Common myeloid progenitor, CD34-positive (primary cell): ENCODE data around the gene NNMT.

Experiments
- CTCF ChIA-PET: fragments of 350-600 bp; sonication (Branson Sonifier 250); formaldehyde crosslinking; loops from one replicate; lab custom pipeline; 2021; ENCODE audit warnings: antibody characterized with exemption; lab: Charles Lee
- POLR2A ChIA-PET: fragments of 350-600 bp; sonication (Branson Sonifier 250); formaldehyde crosslinking; loops from one replicate; lab custom pipeline; 2021; ENCODE audit warnings: antibody characterized with exemption; lab: Charles Lee
- DNase-seq, 3 donors: peaks; one replicate each; pipeline versions ENCODE4 v3.0.0 to v3.0.0-alpha.2; 2013
- H3K27ac ChIP-seq, 2 experiments: 1 replicate in 1 of 2; 2 replicates in 1 of 2; pipeline ENCODE4 v1.7.0; 2013; ENCODE audit warnings: inconsistent platforms in 2 of 2, low read length in 2 of 2, mild to moderate bottlenecking in 2 of 2, low read depth in 1 of 2, moderate library complexity in 1 of 2; ENCODE audit not compliant: severe bottlenecking in 2 of 2, insufficient read depth in 1 of 2, poor library complexity in 1 of 2
- H3K27me3 ChIP-seq, 5 experiments: replicated peaks in 2 of 5; 1 replicate in 3 of 5; 2 replicates in 2 of 5; pipeline versions ENCODE4 v1.6.1 to v1.7.0; 2013; ENCODE audit warnings: low read length in 4 of 5, mild to moderate bottlenecking in 2 of 5, moderate library complexity in 2 of 5, inconsistent platforms in 1 of 5; ENCODE audit not compliant: insufficient read depth in 5 of 5, control insufficient read depth in 4 of 5
- H3K36me3 ChIP-seq, 4 experiments: 1 replicate in 2 of 4; 2 replicates in 2 of 4; pipeline versions ENCODE4 v1.6.1 to v1.7.0; 2013; ENCODE audit warnings: low read length in 3 of 4, control low read depth in 1 of 4, mild to moderate bottlenecking in 1 of 4; ENCODE audit not compliant: control insufficient read depth in 4 of 4, insufficient read depth in 4 of 4
- H3K4me1 ChIP-seq, 4 experiments: 1 replicate in 3 of 4; 2 replicates in 1 of 4; pipeline versions ENCODE4 v1.6.1 to v1.7.1; 2013; ENCODE audit warnings: low read length in 3 of 4, mild to moderate bottlenecking in 3 of 4, control low read depth in 1 of 4, inconsistent platforms in 1 of 4, moderate library complexity in 1 of 4; ENCODE audit not compliant: control insufficient read depth in 4 of 4, insufficient read depth in 4 of 4; ENCODE audit errors: control extremely low read depth in 1 of 4
- H3K4me3 ChIP-seq, 7 experiments: 1 replicate in 4 of 7; 2 replicates in 3 of 7; pipeline versions ENCODE4 v1.5.1 to v1.7.0; 2013; ENCODE audit warnings: mild to moderate bottlenecking in 7 of 7, low read length in 6 of 7, moderate library complexity in 6 of 7, inconsistent platforms in 2 of 7, low read depth in 2 of 7, control low read depth in 1 of 7; ENCODE audit not compliant: insufficient read depth in 4 of 7, control insufficient read depth in 1 of 7; ENCODE audit errors: extremely low read depth in 1 of 7
- H3K9me3 ChIP-seq, 5 experiments: 1 replicate in 4 of 5; 2 replicates in 1 of 5; pipeline versions ENCODE4 v1.6.1 to v1.7.1; 2013; ENCODE audit warnings: low read length in 4 of 5, mild to moderate bottlenecking in 2 of 5, inconsistent platforms in 1 of 5, low read depth in 1 of 5, moderate library complexity in 1 of 5; ENCODE audit not compliant: control insufficient read depth in 4 of 5, insufficient read depth in 2 of 5; ENCODE audit errors: control extremely low read depth in 1 of 5
- WGBS: methylation state at CpG from one replicate; pipeline ENCODE4 v1.1.5; 2013; ENCODE audit not compliant: insufficient coverage; 5-methylcytosine and 5-hydroxymethylcytosine counted together

NNMT gene

GRCh38 chr11:114262681-114263512 is 33.3 kb upstream of the NNMT start:
- POLR2A ChIA-PET = interaction anchor here (1.2 kb wide), 1 partner anchor 368 kb away, joined by 3 read pairs; no protein-coding TSS in a partner anchor
- CTCF ChIA-PET = interaction anchor here (0.9 to 11.8 kb wide), 33 partner anchors 12 to 973 kb away, joined by 3 to 327 read pairs (median 8); partner anchors contain the start of genes HTR3B and ZBTB16
- WGBS = 39% methylated on average over 6 of the region's 9 CpGs
- peaks cover 0 to 23% (median 22%) of the 10 kb centered on the region in 4 experiments for H3K4me1 ChIP-seq
- H3K36me3 ChIP-seq = no peaks in the 10 kb centered on the region
- H3K27ac ChIP-seq = no peak overlapping the region
- no peak overlapping the region for H3K4me3 ChIP-seq
- no peaks in the 10 kb centered on the region for H3K9me3 ChIP-seq
- peak; percentile 53 to 80 (median 78) for DNase-seq
- peaks cover 0 to 11% (median 11%) of the 10 kb centered on the region in 5 experiments for H3K27me3 ChIP-seq

GRCh38 chr11:114263513-114264170 is 32.6 kb upstream of the NNMT start:
- Histone ChIP-seq H3K27me3 (peaks cover 0 to 11% (median 11%) of the 10 kb centered on the region in 5 experiments), H3K4me1 (peaks cover 0 to 16% (median 14%) of the 10 kb centered on the region in 4 experiments), H3K27ac (no peak overlapping the region), H3K4me3 (no peak overlapping the region), H3K9me3 (no peaks in the 10 kb centered on the region), H3K36me3 (no peaks in the 10 kb centered on the region)
- CTCF ChIA-PET = interaction anchor here (1.1 to 11.8 kb wide), 24 partner anchors 11 to 973 kb away, joined by 3 to 327 read pairs (median 17); partner anchors contain the start of genes HTR3B and ZBTB16
- DNase-seq = no peak
- POLR2A ChIA-PET = interaction anchor here (1.2 kb wide), 1 partner anchor 369 kb away, joined by 3 read pairs; no protein-coding TSS in a partner anchor
- WGBS = 87% methylated on average over 6 of the region's 7 CpGs

GRCh38 chr11:114264381-114264780 is 31.8 kb upstream of the NNMT start:
- no peaks in the 10 kb centered on the region for H3K9me3 ChIP-seq
- CTCF ChIA-PET = interaction anchor here (1.0 to 11.8 kb wide), 13 partner anchors 10 to 974 kb away, joined by 3 to 327 read pairs (median 24); partner anchors contain the start of genes HTR3B and ZBTB16
- DNase-seq = no peak
- H3K27me3 ChIP-seq = peaks cover 0 to 11% (median 11%) of the 10 kb centered on the region in 5 experiments
- no peaks in the 10 kb centered on the region for H3K36me3 ChIP-seq
- no peak overlapping the region for H3K27ac ChIP-seq
- POLR2A ChIA-PET = no interaction called here
- peaks cover 0 to 9% (median 7%) of the 10 kb centered on the region in 4 experiments for H3K4me1 ChIP-seq
- H3K4me3 ChIP-seq = no peak overlapping the region
- 100% methylated on average over 1 of the region's 2 CpGs for WGBS

GRCh38 chr11:114265122-114265878 is 30.9 kb upstream of the NNMT start:
- CTCF ChIA-PET = interaction anchor here (0.8 to 11.8 kb wide), 16 partner anchors 8 to 369 kb away, joined by 3 to 327 read pairs (median 8); partner anchors contain the start of genes HTR3B and ZBTB16

GRCh38 chr11:114269498-114269897 is 26.7 kb upstream of the NNMT start:
- no peaks in the 10 kb centered on the region for H3K36me3 ChIP-seq
- H3K27ac ChIP-seq = no peak overlapping the region
- H3K4me3 ChIP-seq = no peak overlapping the region
- H3K9me3 ChIP-seq = no peaks in the 10 kb centered on the region
- no peaks in the 10 kb centered on the region for H3K4me1 ChIP-seq
- no peak for DNase-seq
- H3K27me3 ChIP-seq = peaks cover 2 to 36% (median 24%) of the 10 kb centered on the region in 5 experiments
- no CpG with 5 or more reads among the region's 2 CpGs for WGBS
- ChIA-PET CTCF (interaction anchor here (1.3 to 1.8 kb wide), 4 partner anchors 9 to 271 kb away, joined by 4 to 7 read pairs (median 5); no protein-coding TSS in a partner anchor), POLR2A (no interaction called here)

More at GRCh38 chr11:114265122-114265878, 30.9 kb upstream of the NNMT start:
- H3K27me3 ChIP-seq = peaks cover 0 to 16% (median 12%) of the 10 kb centered on the region in 5 experiments
- POLR2A ChIA-PET = interaction anchor here (0.8 to 1.1 kb wide), 2 partner anchors 14 to 226 kb away, joined by 3 read pairs; no protein-coding TSS in a partner anchor
- no peaks in the 10 kb centered on the region for H3K9me3 ChIP-seq
- H3K36me3 ChIP-seq = no peaks in the 10 kb centered on the region
- WGBS = 78% methylated on average over 6 of the region's 8 CpGs
- no peak for DNase-seq
- H3K27ac ChIP-seq = no peak overlapping the region
- no peak overlapping the region for H3K4me3 ChIP-seq
- peaks cover 0 to under 1% (median 0%) of the 10 kb centered on the region in 4 experiments for H3K4me1 ChIP-seq

GRCh38 chr11:114270531-114271270 is 25.5 kb upstream of the NNMT start:
- H3K4me1 ChIP-seq = no peaks in the 10 kb centered on the region
- CTCF ChIA-PET = no interaction called here
- peaks cover 2 to 44% (median 25%) of the 10 kb centered on the region in 5 experiments for H3K27me3 ChIP-seq
- no peak for DNase-seq
- H3K27ac ChIP-seq = no peak overlapping the region
- H3K4me3 ChIP-seq = no peak overlapping the region
- 100% methylated on average over 4 of the region's 5 CpGs for WGBS
- H3K9me3 ChIP-seq = no peaks in the 10 kb centered on the region
- POLR2A ChIA-PET = no interaction called here
- H3K36me3 ChIP-seq = no peaks in the 10 kb centered on the region
